GM23338 (cell line): Measurements from ENCODE around the gene SLC35B3. TPM values are rescaled to one million over a fixed set of nuclear protein-coding genes. Genes with fewer than 3 reads are reported as not detected.

ENCODE experiments used
- ATAC-seq: fragments of 200-7000 bp; cut with Tn5 transposase; 3 replicates; pipeline ENCODE4 v1.9.1; 2020
- DNase-seq: peaks from one replicate; pipeline ENCODE4 v3.0.0-alpha.2; 2015; ENCODE audit warnings: low spot score
- H2AFZ ChIP-seq: fragments of 200-600 bp; sonication (generic); 2 replicates; pipeline ENCODE4 v1.8.0; 2016; ENCODE audit warnings: antibody characterized with exemption, mild to moderate bottlenecking, moderate library complexity
- H3F3A ChIP-seq: fragments of 200-600 bp; sonication (generic); replicated peaks from 2 replicates; pipeline ENCODE4 v1.8.0; 2017; ENCODE audit warnings: antibody characterized with exemption, mixed run types, low read depth
- H3K27ac ChIP-seq: fragments of 200-600 bp; sonication (generic); 2 replicates; pipeline ENCODE4 v1.6.1; 2016; ENCODE audit warnings: low read depth
- H3K27me3 ChIP-seq: fragments of 200-600 bp; sonication (generic); 2 replicates; pipeline ENCODE4 v1.8.0; 2016; ENCODE audit warnings: mild to moderate bottlenecking, mixed run types, moderate library complexity; ENCODE audit not compliant: insufficient read depth
- H3K36me3 ChIP-seq: fragments of 200-600 bp; sonication (generic); 2 replicates; pipeline ENCODE4 v1.8.0; 2016; ENCODE audit warnings: mild to moderate bottlenecking; ENCODE audit not compliant: insufficient read depth
- H3K4me1 ChIP-seq: fragments of 200-600 bp; sonication (generic); 2 replicates; pipeline ENCODE4 v1.8.0; 2016; ENCODE audit warnings: mild to moderate bottlenecking, moderate library complexity; ENCODE audit not compliant: insufficient read depth
- H3K4me2 ChIP-seq: fragments of 200-600 bp; sonication (generic); 2 replicates; pipeline ENCODE4 v1.7.1; 2017; ENCODE audit warnings: mixed run types
- H3K4me3 ChIP-seq: fragments of 200-600 bp; sonication (generic); 2 replicates; pipeline ENCODE4 v1.6.1; 2016; ENCODE audit warnings: mixed run types
- H3K79me2 ChIP-seq: fragments of 200-600 bp; sonication (generic); replicated peaks from 2 replicates; pipeline ENCODE4 v1.8.0; 2017; ENCODE audit warnings: mild to moderate bottlenecking; ENCODE audit not compliant: insufficient read depth
- H3K9me2 ChIP-seq: fragments of 200-600 bp; sonication (generic); 2 replicates; pipeline ENCODE4 v1.8.0; 2017; ENCODE audit not compliant: insufficient read depth
- H4K20me1 ChIP-seq: fragments of 200-600 bp; sonication (generic); replicated peaks from 2 replicates; pipeline ENCODE4 v1.8.0; 2017; ENCODE audit warnings: mild to moderate bottlenecking; ENCODE audit not compliant: insufficient read depth
- H3K27ac Mint-ChIP-seq: 2 replicates; pipeline ENCODE4 v1.8.0; 2020; ENCODE audit warnings: inconsistent platforms, mild to moderate bottlenecking, moderate library complexity, mixed read lengths
- H3K27me3 Mint-ChIP-seq: 3 replicates; pipeline ENCODE4 v1.8.0; 2022; ENCODE audit warnings: low read depth, mild to moderate bottlenecking, moderate library complexity, mixed read lengths, inconsistent platforms; ENCODE audit not compliant: insufficient read depth, poor library complexity
- H3K36me3 Mint-ChIP-seq: 3 replicates; pipeline ENCODE4 v1.8.0; 2021; ENCODE audit warnings: low read depth, mild to moderate bottlenecking, inconsistent platforms, moderate library complexity, mixed read lengths
- H3K4me1 Mint-ChIP-seq: 3 replicates; pipeline ENCODE4 v1.8.0; 2020; ENCODE audit warnings: mild to moderate bottlenecking, inconsistent platforms, mixed read lengths
- H3K4me3 Mint-ChIP-seq: 3 replicates; pipeline ENCODE4 v1.8.0; 2021; ENCODE audit warnings: moderate library complexity, mild to moderate bottlenecking, inconsistent platforms, mixed read lengths
- H3K9me3 Mint-ChIP-seq: 3 replicates; pipeline ENCODE4 v1.8.0; 2020; ENCODE audit warnings: moderate library complexity, mild to moderate bottlenecking, inconsistent platforms, mixed read lengths
- CREB1 ChIP-seq: fragments of 250-450 bp; sonication (Bioruptor Pico); IDR thresholded peaks from 2 replicates; pipeline ENCODE4 v1.5.0; 2020; ENCODE audit warnings: low read depth, mild to moderate bottlenecking, moderate library complexity
- ETS1 ChIP-seq: IDR thresholded peaks from 2 replicates; pipeline ENCODE4 v1.6.1; 2016; ENCODE audit warnings: antibody characterized with exemption
- EZH2 ChIP-seq: fragments of 200-600 bp; sonication (generic); IDR thresholded peaks from one replicate; pipeline ENCODE4 v1.8.0; 2017; ENCODE audit warnings: antibody characterized with exemption, mild to moderate bottlenecking, low read depth; ENCODE audit not compliant: unreplicated experiment
- EZH2phosphoT487 ChIP-seq: fragments of 200-600 bp; sonication (generic); IDR thresholded peaks from one replicate; pipeline ENCODE4 v1.8.1; 2018; ENCODE audit warnings: antibody characterized with exemption; ENCODE audit not compliant: unreplicated experiment
- JUNB ChIP-seq: IDR thresholded peaks from one replicate; pipeline ENCODE4 v1.6.1; 2016; ENCODE audit warnings: antibody characterized with exemption; ENCODE audit not compliant: unreplicated experiment
- NANOG ChIP-seq: IDR thresholded peaks from 2 replicates; pipeline ENCODE4 v1.6.1; 2016; ENCODE audit warnings: antibody characterized with exemption, borderline replicate concordance
- POLR2AphosphoS5 ChIP-seq: IDR thresholded peaks from 2 replicates; pipeline ENCODE4 v1.6.1; 2016; ENCODE audit warnings: antibody characterized with exemption, low read depth
- REST ChIP-seq: IDR thresholded peaks from one replicate; pipeline ENCODE4 v1.6.1; 2018; ENCODE audit warnings: antibody characterized with exemption; ENCODE audit not compliant: unreplicated experiment
- STAT1 ChIP-seq: IDR thresholded peaks from one replicate; pipeline ENCODE4 v1.6.1; 2016; ENCODE audit warnings: antibody characterized with exemption; ENCODE audit not compliant: unreplicated experiment
- ZNF114 ChIP-seq: fragments of 250-450 bp; sonication (Bioruptor Pico); IDR thresholded peaks from 2 replicates; pipeline ENCODE4 v1.5.0; 2020; ENCODE audit warnings: mild to moderate bottlenecking, moderate library complexity
- ZNF331 ChIP-seq: fragments of 250-450 bp; sonication (Bioruptor Pico); IDR thresholded peaks from 2 replicates; pipeline ENCODE4 v1.5.0; 2020; ENCODE audit warnings: low read depth, mild to moderate bottlenecking, moderate library complexity
- polyA plus RNA-seq: library from polyadenylated mRNA; unstranded; fragments of >200 nt; fragmentation: Nextera tagmentation; extraction: Ambion mirVana; gene quantifications from 2 replicates; pipeline ENCODE4 v1.2.1, GENCODE V29; 2016
- total RNA-seq: library from RNA; depleted of rRNA; stranded (reverse); fragments of >200 nt; shearing (Covaris generic); gene quantifications from 2 replicates; pipeline ENCODE4 v1.2.3, GENCODE V29; 2014
- TF ChIP-seq, protein P1 (sequence below): fragments of 250-450 bp; sonication (Bioruptor Pico); IDR thresholded peaks from 2 replicates; pipeline ENCODE4 v1.5.0; 2020; ENCODE audit warnings: mild to moderate bottlenecking, moderate library complexity
- TF ChIP-seq, protein P2 (sequence below), 2 experiments: fragments of 200-600 bp in 1 of 2; sonication (generic) in 1 of 2; conservative IDR thresholded peaks; 2 replicates each; pipeline versions ENCODE4 v1.5.1 to v1.6.1; 2016 to 2017; ENCODE audit warnings: antibody characterized with exemption in 2 of 2, low read depth in 2 of 2, mild to moderate bottlenecking in 2 of 2, moderate library complexity in 1 of 2

Gene SLC35B3
- total and polyA plus RNA-seq, 2 experiments from 2014 or later, result 7.5 to 9.0 TPM

- no peaks in the 10 kb centered on the region for H4K20me1 ChIP-seq
- H3K27me3 ChIP-seq, result no peaks in the 10 kb centered on the region
- H3K27ac Mint-ChIP-seq, result no peak overlapping the region
- no peak for ATAC-seq
- no peak overlapping the region for H3K27ac ChIP-seq
- peaks cover 4% of the 10 kb centered on the region; the same call in 2 of the 3 replicates for H3K36me3 Mint-ChIP-seq
- TF ChIP-seq ZNF114 (CRISPR knock-in tag) (no peak), NANOG (no peak), STAT1 (no peak), JUNB (no peak), ETS1 (no peak), EZH2phosphoT487 (no peak), POLR2AphosphoS5 (no peak), REST (no peak), ZNF331 (no peak), EZH2 (no peak), CREB1 (CRISPR knock-in tag) (no peak)
- TF ChIP-seq, protein P1, sequence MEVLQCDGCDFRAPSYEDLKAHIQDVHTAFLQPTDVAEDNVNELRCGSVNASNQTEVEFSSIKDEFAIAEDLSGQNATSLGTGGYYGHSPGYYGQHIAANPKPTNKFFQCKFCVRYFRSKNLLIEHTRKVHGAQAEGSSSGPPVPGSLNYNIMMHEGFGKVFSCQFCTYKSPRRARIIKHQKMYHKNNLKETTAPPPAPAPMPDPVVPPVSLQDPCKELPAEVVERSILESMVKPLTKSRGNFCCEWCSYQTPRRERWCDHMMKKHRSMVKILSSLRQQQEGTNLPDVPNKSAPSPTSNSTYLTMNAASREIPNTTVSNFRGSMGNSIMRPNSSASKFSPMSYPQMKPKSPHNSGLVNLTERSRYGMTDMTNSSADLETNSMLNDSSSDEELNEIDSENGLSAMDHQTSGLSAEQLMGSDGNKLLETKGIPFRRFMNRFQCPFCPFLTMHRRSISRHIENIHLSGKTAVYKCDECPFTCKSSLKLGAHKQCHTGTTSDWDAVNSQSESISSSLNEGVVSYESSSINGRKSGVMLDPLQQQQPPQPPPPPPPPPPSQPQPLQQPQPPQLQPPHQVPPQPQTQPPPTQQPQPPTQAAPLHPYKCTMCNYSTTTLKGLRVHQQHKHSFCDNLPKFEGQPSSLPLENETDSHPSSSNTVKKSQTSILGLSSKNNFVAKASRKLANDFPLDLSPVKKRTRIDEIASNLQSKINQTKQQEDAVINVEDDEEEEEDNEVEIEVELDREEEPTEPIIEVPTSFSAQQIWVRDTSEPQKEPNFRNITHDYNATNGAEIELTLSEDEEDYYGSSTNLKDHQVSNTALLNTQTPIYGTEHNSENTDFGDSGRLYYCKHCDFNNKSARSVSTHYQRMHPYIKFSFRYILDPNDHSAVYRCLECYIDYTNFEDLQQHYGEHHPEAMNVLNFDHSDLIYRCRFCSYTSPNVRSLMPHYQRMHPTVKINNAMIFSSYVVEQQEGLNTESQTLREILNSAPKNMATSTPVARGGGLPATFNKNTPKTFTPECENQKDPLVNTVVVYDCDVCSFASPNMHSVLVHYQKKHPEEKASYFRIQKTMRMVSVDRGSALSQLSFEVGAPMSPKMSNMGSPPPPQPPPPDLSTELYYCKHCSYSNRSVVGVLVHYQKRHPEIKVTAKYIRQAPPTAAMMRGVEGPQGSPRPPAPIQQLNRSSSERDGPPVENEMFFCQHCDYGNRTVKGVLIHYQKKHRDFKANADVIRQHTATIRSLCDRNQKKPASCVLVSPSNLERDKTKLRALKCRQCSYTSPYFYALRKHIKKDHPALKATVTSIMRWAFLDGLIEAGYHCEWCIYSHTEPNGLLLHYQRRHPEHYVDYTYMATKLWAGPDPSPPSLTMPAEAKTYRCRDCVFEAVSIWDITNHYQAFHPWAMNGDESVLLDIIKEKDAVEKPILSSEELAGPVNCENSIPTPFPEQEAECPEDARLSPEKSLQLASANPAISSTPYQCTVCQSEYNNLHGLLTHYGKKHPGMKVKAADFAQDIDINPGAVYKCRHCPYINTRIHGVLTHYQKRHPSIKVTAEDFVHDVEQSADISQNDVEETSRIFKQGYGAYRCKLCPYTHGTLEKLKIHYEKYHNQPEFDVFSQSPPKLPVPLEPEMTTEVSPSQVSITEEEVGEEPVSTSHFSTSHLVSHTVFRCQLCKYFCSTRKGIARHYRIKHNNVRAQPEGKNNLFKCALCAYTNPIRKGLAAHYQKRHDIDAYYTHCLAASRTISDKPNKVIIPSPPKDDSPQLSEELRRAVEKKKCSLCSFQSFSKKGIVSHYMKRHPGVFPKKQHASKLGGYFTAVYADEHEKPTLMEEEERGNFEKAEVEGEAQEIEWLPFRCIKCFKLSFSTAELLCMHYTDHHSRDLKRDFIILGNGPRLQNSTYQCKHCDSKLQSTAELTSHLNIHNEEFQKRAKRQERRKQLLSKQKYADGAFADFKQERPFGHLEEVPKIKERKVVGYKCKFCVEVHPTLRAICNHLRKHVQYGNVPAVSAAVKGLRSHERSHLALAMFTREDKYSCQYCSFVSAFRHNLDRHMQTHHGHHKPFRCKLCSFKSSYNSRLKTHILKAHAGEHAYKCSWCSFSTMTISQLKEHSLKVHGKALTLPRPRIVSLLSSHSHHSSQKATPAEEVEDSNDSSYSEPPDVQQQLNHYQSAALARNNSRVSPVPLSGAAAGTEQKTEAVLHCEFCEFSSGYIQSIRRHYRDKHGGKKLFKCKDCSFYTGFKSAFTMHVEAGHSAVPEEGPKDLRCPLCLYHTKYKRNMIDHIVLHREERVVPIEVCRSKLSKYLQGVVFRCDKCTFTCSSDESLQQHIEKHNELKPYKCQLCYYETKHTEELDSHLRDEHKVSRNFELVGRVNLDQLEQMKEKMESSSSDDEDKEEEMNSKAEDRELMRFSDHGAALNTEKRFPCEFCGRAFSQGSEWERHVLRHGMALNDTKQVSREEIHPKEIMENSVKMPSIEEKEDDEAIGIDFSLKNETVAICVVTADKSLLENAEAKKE, result no peak
- TF ChIP-seq, protein P2, sequence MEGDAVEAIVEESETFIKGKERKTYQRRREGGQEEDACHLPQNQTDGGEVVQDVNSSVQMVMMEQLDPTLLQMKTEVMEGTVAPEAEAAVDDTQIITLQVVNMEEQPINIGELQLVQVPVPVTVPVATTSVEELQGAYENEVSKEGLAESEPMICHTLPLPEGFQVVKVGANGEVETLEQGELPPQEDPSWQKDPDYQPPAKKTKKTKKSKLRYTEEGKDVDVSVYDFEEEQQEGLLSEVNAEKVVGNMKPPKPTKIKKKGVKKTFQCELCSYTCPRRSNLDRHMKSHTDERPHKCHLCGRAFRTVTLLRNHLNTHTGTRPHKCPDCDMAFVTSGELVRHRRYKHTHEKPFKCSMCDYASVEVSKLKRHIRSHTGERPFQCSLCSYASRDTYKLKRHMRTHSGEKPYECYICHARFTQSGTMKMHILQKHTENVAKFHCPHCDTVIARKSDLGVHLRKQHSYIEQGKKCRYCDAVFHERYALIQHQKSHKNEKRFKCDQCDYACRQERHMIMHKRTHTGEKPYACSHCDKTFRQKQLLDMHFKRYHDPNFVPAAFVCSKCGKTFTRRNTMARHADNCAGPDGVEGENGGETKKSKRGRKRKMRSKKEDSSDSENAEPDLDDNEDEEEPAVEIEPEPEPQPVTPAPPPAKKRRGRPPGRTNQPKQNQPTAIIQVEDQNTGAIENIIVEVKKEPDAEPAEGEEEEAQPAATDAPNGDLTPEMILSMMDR (conservative IDR thresholded peaks at IDR 0.05; ENCODE audit: low read depth in 2 of 2), result no peak
- H3K27me3 Mint-ChIP-seq, result no peaks in the 10 kb centered on the region
- peaks cover 17% of the 10 kb centered on the region for H3K4me1 Mint-ChIP-seq
- H3K36me3 ChIP-seq, result peaks cover 9% of the 10 kb centered on the region; the same call in 1 of the 2 replicates
- H3K4me3 Mint-ChIP-seq, result no peak overlapping the region
- H3K4me3 ChIP-seq, result no peak overlapping the region
- H3K4me1 ChIP-seq, result peaks cover 10% of the 10 kb centered on the region
- H2AFZ ChIP-seq, result no peak overlapping the region
- DNase-seq, result no peak
- no peak overlapping the region for H3K4me2 ChIP-seq
- no peaks in the 10 kb centered on the region for H3K9me2 ChIP-seq
- no peaks in the 10 kb centered on the region for H3K9me3 Mint-ChIP-seq
- H3F3A ChIP-seq, result no peaks in the 10 kb centered on the region
- H3K79me2 ChIP-seq, result peaks cover 30% of the 10 kb centered on the region
These were observed 2.7 kb downstream of the SLC35B3 start for GRCh38 chr6:8432614-8433013.
